Activated naive CD4-positive, alpha-beta T cell treated with anti-CD3 and anti-CD28 coated beads, Interleukin-2, amount 10 ng/mL, durations not matched to agents 7 days and 5 days (primary cell): ENCODE results near the gene TMEM214.
"Not testable (repeated sequence)": the region's sequence is repeated elsewhere in the genome, so short reads cannot be mapped to it uniquely, and the experiment has no call there.

ENCODE experiments used
- CTCF ChIA-PET: fragments of 350-600 bp; sonication (Branson Sonifier 250); formaldehyde crosslinking; loops from one replicate; lab custom pipeline; 2021; ENCODE audit warnings: antibody characterized with exemption; lab: Charles Lee
- DNase-seq: peaks from one replicate; pipeline ENCODE4 v3.0.0-alpha.2; 2020
- H3K27ac Mint-ChIP-seq: one replicate; pipeline ENCODE4 v1.8.0; 2021; ENCODE audit warnings: mild to moderate bottlenecking, moderate library complexity, mixed read lengths
- H3K27me3 Mint-ChIP-seq: one replicate; pipeline ENCODE4 v1.8.0; 2021; ENCODE audit warnings: mild to moderate bottlenecking, mixed read lengths
- H3K36me3 Mint-ChIP-seq: one replicate; pipeline ENCODE4 v1.8.0; 2021; ENCODE audit warnings: mixed read lengths
- H3K4me1 Mint-ChIP-seq: one replicate; pipeline ENCODE4 v1.8.0; 2021; ENCODE audit warnings: mixed read lengths
- H3K4me3 Mint-ChIP-seq: one replicate; pipeline ENCODE4 v1.8.0; 2021; ENCODE audit warnings: mild to moderate bottlenecking, moderate library complexity, mixed read lengths
- H3K9me3 Mint-ChIP-seq: one replicate; pipeline ENCODE4 v1.8.0; 2021; ENCODE audit warnings: mixed read lengths

Gene TMEM214

GRCh38 chr2:27073782-27074181, 41.0 kb downstream of the TMEM214 start:
- Mint-ChIP-seq H3K4me3 (no peak overlapping the region), H3K27me3 (peaks cover 12% of the 10 kb centered on the region), H3K4me1 (peaks cover 70% of the 10 kb centered on the region), H3K27ac (peak overlapping the region; percentile 3), H3K9me3 (no peaks in the 10 kb centered on the region), H3K36me3 (peaks cover 22% of the 10 kb centered on the region)
- CTCF ChIA-PET: interaction anchor here (1.4 to 1.8 kb wide), 2 partner anchors 10 to 12 kb away, joined by 4 to 5 read pairs; no protein-coding TSS in a partner anchor
- DNase-seq: no peak

GRCh38 chr2:27074738-27075565, 42.2 kb downstream of the TMEM214 start:
- CTCF ChIA-PET: interaction anchor here (1.4 to 1.8 kb wide), 2 partner anchors 9 to 11 kb away, joined by 4 to 5 read pairs; no protein-coding TSS in a partner anchor
- no peak overlapping the region for H3K4me3 Mint-ChIP-seq
- peak overlapping the region; percentile 90 for H3K27ac Mint-ChIP-seq
- peaks cover 10% of the 10 kb centered on the region for H3K36me3 Mint-ChIP-seq
- DNase-seq: peak; percentile 69
- H3K27me3 Mint-ChIP-seq: peaks cover 12% of the 10 kb centered on the region
- H3K4me1 Mint-ChIP-seq: peaks cover 58% of the 10 kb centered on the region
- no peaks in the 10 kb centered on the region for H3K9me3 Mint-ChIP-seq

DNA sequence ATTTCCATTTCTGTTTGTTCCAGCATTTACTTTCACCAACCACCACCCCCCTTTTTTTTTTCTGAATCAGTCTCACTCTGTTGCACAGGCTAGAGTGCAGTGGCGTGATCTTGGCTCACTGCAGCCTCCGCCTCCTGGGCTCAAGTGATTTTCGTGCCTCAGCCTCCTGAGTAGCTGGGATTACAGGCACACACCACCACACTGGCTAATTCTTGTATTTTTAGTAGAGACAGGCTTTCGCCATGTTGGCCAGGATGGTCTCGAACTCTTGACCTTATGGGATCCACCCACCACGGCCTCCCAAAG, 42.8 kb downstream of the TMEM214 start:
- H3K4me1 Mint-ChIP-seq: peaks cover 58% of the 10 kb centered on the region
- CTCF ChIA-PET, H3K4me3 Mint-ChIP-seq, H3K36me3 Mint-ChIP-seq, H3K9me3 Mint-ChIP-seq: not testable (repeated sequence)
- peak; percentile 40 for DNase-seq
- H3K27ac Mint-ChIP-seq: peak overlapping the region; percentile 90
- peaks cover 12% of the 10 kb centered on the region for H3K27me3 Mint-ChIP-seq

DNA sequence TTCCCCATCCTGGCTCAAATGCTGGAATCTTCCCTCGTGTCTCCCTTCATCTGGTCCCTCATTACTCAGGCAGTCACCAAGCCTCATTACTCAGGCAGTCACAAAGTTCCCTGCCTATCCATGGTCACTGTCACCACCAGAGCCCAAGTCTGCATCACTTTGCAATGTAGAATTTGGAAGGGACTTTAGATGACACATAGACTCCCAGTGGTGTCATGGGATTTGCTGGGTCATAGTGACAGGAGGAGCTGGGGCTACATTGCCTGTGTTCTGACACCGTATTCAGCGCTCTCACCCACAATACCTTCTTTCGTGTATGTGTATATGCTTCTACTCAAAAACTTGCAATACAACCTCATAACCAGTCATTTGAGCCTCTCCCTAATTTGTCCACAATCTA, 43.6 kb downstream of the TMEM214 start:
- peaks cover 2% of the 10 kb centered on the region for H3K36me3 Mint-ChIP-seq
- H3K4me3 Mint-ChIP-seq: no peak overlapping the region
- DNase-seq: no peak
- H3K4me1 Mint-ChIP-seq: peaks cover 60% of the 10 kb centered on the region
- CTCF ChIA-PET: no interaction called here
- no peaks in the 10 kb centered on the region for H3K9me3 Mint-ChIP-seq
- H3K27me3 Mint-ChIP-seq: peaks cover 12% of the 10 kb centered on the region
- H3K27ac Mint-ChIP-seq: peak overlapping the region; percentile 13

GRCh38 chr2:27077231-27077630, 44.5 kb downstream of the TMEM214 start:
- Mint-ChIP-seq H3K27ac (peak overlapping the region; percentile 2), H3K4me1 (peaks cover 62% of the 10 kb centered on the region), H3K4me3 (no peak overlapping the region), H3K36me3 (peaks cover 2% of the 10 kb centered on the region), H3K27me3 (peaks cover 12% of the 10 kb centered on the region), H3K9me3 (no peaks in the 10 kb centered on the region)
- CTCF ChIA-PET: no interaction called here
- DNase-seq: no peak

- H3K27ac Mint-ChIP-seq: no peak within 1 kb of the TSS
- no peaks in the 10 kb centered on the region for H3K9me3 Mint-ChIP-seq
- CTCF ChIA-PET: interaction anchor here (0.7 to 0.9 kb wide), 2 partner anchors 28 to 684 kb away, joined by 3 to 4 read pairs; no protein-coding TSS in a partner anchor
- H3K4me3 Mint-ChIP-seq: no peak within 1 kb of the TSS
- DNase-seq: no peak
- H3K27me3 Mint-ChIP-seq: peaks cover 12% of the 10 kb centered on the region
- peaks cover 2% of the 10 kb centered on the region for H3K36me3 Mint-ChIP-seq
- peaks cover 56% of the 10 kb centered on the region for H3K4me1 Mint-ChIP-seq
Measured at GRCh38 chr2:27078267-27079194, 45.8 kb downstream of the TMEM214 start, which contains the start of gene EMILIN1. EMILIN1 (plus strand) TSS chr2:27078615; CDS start chr2:27079066, 451 bp downstream.

DNA sequence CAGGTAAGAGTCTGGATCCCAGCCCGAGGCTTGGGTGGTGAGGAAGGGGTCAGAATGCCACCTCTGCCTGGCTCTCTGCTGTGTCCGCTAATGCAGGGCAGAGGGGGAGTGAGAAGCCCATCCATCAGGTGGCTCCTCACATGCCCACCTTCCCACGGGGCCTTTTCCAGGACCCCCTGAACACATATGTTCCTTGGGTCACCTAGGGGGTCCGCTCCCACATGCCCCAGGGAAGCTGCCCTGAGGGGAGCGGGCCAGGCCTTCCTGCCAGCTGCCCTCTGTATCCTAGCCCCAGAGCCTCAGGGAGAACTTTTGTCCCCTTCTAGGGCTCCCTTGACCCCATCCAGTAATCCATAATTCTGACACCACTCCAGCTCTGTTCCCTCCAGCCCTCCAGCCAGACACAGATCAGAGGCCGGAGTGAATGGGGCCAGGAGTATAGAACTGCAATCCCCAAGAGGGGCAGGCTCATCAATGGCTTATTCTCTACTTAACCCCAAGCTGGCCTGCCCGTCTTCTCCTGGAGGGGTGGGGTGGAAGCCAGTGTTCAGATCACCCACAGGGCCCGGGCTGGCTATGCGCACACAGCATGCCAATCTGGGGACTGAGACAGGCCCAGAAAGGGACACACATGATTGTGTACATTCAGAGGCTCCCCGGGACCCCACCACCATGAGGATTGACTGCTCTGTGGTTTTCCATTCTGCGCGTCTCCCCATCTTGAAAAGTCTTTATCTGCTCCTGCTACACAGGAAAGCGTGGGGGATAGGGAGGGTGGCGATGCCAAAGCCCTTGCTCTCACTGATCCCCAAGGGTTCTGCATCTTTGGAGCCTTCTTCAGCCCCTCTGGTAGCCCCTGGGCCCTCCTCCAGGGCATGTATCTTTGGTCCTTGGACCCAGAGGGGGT, 46.7 kb downstream of the TMEM214 start:
- peaks cover 2% of the 10 kb centered on the region for H3K36me3 Mint-ChIP-seq
- no peaks in the 10 kb centered on the region for H3K9me3 Mint-ChIP-seq
- DNase-seq: no peak
- H3K4me1 Mint-ChIP-seq: peaks cover 52% of the 10 kb centered on the region
- peaks cover 12% of the 10 kb centered on the region for H3K27me3 Mint-ChIP-seq
- CTCF ChIA-PET: interaction anchor here (0.7 to 0.9 kb wide), 2 partner anchors 29 to 697 kb away, joined by 3 to 4 read pairs; no protein-coding TSS in a partner anchor
- H3K4me3 Mint-ChIP-seq: no peak overlapping the region
- peak overlapping the region; percentile 82 for H3K27ac Mint-ChIP-seq

DNA sequence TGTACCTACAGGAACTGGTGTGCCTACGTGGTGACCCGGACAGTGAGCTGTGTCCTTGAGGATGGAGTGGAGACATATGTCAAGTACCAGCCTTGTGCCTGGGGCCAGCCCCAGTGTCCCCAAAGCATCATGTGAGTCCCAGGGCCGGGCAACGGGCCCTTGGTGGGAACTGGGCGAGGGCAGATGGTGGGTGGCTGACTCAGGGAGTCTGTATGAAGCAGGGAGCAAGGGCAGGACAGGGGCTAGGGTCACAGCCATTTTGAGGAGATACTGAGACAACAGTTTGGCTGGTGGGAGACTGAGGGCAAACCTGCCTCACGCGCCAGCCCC, 47.3 kb downstream of the TMEM214 start:
- peaks cover 52% of the 10 kb centered on the region for H3K4me1 Mint-ChIP-seq
- no peak for DNase-seq
- H3K27ac Mint-ChIP-seq: peak overlapping the region; percentile 82
- peaks cover 2% of the 10 kb centered on the region for H3K36me3 Mint-ChIP-seq
- no peaks in the 10 kb centered on the region for H3K9me3 Mint-ChIP-seq
- no peak overlapping the region for H3K4me3 Mint-ChIP-seq
- peaks cover 12% of the 10 kb centered on the region for H3K27me3 Mint-ChIP-seq
- CTCF ChIA-PET: interaction anchor here (0.7 kb wide), 1 partner anchor 697 kb away, joined by 3 read pairs; no protein-coding TSS in a partner anchor

- Mint-ChIP-seq H3K36me3 (peaks cover 5% of the 10 kb centered on the region), H3K9me3 (no peaks in the 10 kb centered on the region), H3K4me1 (peaks cover 52% of the 10 kb centered on the region), H3K4me3 (peak overlapping the region; percentile 70), H3K27me3 (peaks cover 12% of the 10 kb centered on the region), H3K27ac (peak overlapping the region; percentile 98)
- DNase-seq: no peak
- CTCF ChIA-PET: interaction anchor here (1.0 to 3.2 kb wide), 3 partner anchors 8 to 30 kb away, joined by 4 to 21 read pairs (median 5); partner anchors contain the start of genes AGBL5 and OST4
Measured at GRCh38 chr2:27080603-27080936, 47.8 kb downstream of the TMEM214 start.

- H3K4me3 Mint-ChIP-seq: no peak overlapping the region
- H3K9me3 Mint-ChIP-seq: no peaks in the 10 kb centered on the region
- peaks cover 48% of the 10 kb centered on the region for H3K4me1 Mint-ChIP-seq
- H3K36me3 Mint-ChIP-seq: peaks cover 3% of the 10 kb centered on the region
- peak overlapping the region; percentile 98 for H3K27ac Mint-ChIP-seq
- H3K27me3 Mint-ChIP-seq: peaks cover 5% of the 10 kb centered on the region
- no peak for DNase-seq
- CTCF ChIA-PET: interaction anchor here (1.0 to 3.2 kb wide), 6 partner anchors 9 to 197 kb away, joined by 3 to 21 read pairs (median 4); partner anchors contain the start of gene AGBL5
Measured at GRCh38 chr2:27081984-27082772, 49.4 kb downstream of the TMEM214 start.

DNA sequence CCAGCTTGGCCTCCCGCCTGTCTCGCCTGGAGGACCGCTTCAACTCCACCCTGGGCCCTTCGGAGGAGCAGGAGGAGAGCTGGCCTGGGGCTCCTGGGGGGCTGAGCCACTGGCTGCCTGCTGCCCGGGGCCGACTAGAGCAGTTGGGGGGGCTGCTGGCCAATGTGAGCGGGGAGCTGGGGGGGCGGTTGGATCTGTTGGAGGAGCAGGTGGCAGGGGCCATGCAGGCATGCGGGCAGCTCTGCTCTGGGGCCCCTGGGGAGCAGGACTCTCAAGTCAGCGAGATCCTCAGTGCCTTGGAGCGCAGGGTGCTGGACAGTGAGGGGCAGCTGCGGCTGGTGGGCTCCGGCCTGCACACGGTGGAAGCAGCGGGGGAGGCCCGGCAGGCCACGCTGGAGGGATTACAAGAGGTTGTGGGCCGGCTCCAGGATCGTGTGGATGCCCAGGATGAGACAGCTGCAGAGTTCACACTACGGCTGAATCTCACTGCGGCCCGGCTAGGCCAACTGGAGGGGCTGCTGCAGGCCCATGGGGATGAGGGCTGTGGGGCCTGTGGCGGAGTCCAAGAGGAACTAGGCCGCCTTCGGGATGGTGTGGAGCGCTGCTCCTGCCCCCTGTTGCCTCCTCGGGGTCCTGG, 50.1 kb downstream of the TMEM214 start:
- H3K27me3 Mint-ChIP-seq: no peaks in the 10 kb centered on the region
- H3K4me3 Mint-ChIP-seq: no peak overlapping the region
- H3K9me3 Mint-ChIP-seq: no peaks in the 10 kb centered on the region
- peaks cover 3% of the 10 kb centered on the region for H3K36me3 Mint-ChIP-seq
- CTCF ChIA-PET: interaction anchor here (1.0 to 3.2 kb wide), 4 partner anchors 27 to 197 kb away, joined by 3 to 21 read pairs (median 6); partner anchors contain the start of gene AGBL5
- H3K4me1 Mint-ChIP-seq: peaks cover 51% of the 10 kb centered on the region
- DNase-seq: no peak
- H3K27ac Mint-ChIP-seq: peak overlapping the region; percentile 64
